ENCODE results near the gene MCC. TPM values are rescaled to one million over a fixed set of nuclear protein-coding genes. Genes with fewer than 3 reads are reported as not detected.
A peak's percentile ranks its signal among the peaks of the same experiment; 100 is the strongest.

Gene MCC
- total and polyA plus RNA-seq, 7 donors = 1.4 to 13.8 (median 4.4) TPM

DNA sequence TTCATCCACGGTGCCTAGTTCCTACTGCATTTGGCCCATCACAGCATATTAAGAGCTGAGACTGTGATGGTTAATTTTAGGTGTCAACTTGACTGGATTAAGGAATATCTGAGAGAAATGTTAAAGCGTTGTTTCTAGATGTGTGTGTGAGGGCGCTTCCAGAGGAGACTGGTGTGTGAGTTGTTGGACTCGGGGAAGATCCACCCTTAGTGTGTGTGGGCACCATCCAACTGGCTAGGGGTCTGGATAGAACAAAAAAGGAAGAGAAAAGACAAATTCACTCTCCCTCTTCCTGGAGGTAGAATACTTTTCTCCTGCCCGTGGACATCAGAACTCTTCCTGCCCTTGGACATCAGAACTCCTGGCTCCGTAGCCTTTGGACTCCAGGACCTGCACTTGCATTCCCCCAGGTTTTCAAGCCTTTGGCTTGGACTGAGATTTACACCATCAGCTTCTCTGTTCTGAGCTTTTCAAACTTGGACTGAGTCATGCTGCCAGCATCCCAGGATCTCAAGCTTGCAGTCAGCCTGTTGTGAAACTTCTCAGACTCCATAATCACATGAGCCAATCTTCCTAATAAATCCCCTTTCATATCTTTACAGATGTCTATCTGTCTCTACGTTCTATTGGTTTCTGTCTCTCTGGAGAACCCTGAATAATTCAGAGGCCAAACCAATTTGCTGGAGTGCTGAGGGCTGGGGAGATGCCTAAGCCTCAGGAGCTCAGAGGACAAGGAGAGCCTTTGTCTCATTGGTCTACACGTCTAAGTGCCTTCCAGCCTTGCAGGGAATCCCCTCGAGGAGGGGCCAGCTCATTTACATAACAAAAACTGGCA lies 347.2 kb downstream of the MCC start:
- Histone ChIP-seq H3K4me1 (no peaks in the 10 kb centered on the region), H3K27me3 (ENCODE audit: insufficient read depth in 3 of 3, low read length in 2 of 3) (no peaks in the 10 kb centered on the region), H3K4me3 (no peak overlapping the region), H3K27ac (no peak overlapping the region), H3K9me3 (no peaks in the 10 kb centered on the region), H3K36me3 (ENCODE audit: insufficient read depth in 1 of 2, low read depth in 1 of 2) (no peaks in the 10 kb centered on the region)
- peak; percentile 51 to 86 (median 78) for ATAC-seq
- intact Hi-C loops (cut with DNase I) = no loop called here
- DNase-seq = peak; percentile 35 to 65
- TF ChIP-seq, protein P1, sequence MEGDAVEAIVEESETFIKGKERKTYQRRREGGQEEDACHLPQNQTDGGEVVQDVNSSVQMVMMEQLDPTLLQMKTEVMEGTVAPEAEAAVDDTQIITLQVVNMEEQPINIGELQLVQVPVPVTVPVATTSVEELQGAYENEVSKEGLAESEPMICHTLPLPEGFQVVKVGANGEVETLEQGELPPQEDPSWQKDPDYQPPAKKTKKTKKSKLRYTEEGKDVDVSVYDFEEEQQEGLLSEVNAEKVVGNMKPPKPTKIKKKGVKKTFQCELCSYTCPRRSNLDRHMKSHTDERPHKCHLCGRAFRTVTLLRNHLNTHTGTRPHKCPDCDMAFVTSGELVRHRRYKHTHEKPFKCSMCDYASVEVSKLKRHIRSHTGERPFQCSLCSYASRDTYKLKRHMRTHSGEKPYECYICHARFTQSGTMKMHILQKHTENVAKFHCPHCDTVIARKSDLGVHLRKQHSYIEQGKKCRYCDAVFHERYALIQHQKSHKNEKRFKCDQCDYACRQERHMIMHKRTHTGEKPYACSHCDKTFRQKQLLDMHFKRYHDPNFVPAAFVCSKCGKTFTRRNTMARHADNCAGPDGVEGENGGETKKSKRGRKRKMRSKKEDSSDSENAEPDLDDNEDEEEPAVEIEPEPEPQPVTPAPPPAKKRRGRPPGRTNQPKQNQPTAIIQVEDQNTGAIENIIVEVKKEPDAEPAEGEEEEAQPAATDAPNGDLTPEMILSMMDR (IDR thresholded peaks at IDR 0.05) = no peak
- WGBS, 3 donors = 53 to 64% (median 53%) methylated on average over 9 of the region's 9 CpGs

DNA sequence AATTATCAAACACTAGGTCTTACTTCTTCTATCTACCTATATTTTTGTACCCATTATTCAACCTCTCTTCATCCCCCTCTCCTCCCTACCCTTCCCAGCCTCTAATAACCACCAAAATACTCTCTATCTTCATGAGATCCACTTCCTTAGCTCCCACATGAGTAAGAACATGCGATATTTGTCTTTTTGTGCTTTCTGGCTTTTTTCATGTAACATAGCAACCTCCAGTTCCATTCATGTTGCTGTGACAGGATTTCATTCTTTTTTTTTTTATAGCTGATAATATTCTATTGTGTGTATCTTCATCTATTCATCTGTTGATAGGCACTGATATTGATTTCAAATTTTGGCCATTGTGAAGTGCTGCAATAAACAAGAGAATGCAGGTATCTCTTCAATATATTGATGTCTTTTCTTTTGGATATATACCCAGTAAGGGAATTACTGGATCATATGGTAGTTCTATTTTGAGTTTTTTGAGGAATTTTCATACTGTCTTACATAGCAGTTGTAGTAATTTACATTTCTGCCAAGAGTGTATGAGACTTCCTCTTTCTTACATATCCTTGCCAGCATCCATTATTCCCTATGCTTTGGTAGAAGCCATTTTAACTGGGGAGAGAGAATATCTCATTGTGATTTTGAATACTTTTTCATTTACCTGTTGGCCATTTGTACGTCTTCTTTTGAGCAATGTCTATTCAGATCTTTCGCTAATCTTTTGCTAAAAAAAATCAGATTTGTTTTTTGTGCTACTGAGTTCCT lies 354.9 kb downstream of the MCC start:
- intact Hi-C loops (cut with DNase I) = no loop called here
- TF ChIP-seq, protein P1 (IDR thresholded peaks at IDR 0.05) = no peak
- Histone ChIP-seq H3K27me3 (ENCODE audit: insufficient read depth in 3 of 3, low read length in 2 of 3) (no peaks in the 10 kb centered on the region), H3K27ac (no peak overlapping the region), H3K9me3 (no peaks in the 10 kb centered on the region), H3K36me3 (ENCODE audit: insufficient read depth in 1 of 2, low read depth in 1 of 2) (no peaks in the 10 kb centered on the region), H3K4me3 (no peak overlapping the region), H3K4me1 (no peaks in the 10 kb centered on the region)
- WGBS, 3 donors = 92 to 98% (median 93%) methylated on average over 3 of the region's 3 CpGs
- DNase-seq (no peak), ATAC-seq (no peak)

DNA sequence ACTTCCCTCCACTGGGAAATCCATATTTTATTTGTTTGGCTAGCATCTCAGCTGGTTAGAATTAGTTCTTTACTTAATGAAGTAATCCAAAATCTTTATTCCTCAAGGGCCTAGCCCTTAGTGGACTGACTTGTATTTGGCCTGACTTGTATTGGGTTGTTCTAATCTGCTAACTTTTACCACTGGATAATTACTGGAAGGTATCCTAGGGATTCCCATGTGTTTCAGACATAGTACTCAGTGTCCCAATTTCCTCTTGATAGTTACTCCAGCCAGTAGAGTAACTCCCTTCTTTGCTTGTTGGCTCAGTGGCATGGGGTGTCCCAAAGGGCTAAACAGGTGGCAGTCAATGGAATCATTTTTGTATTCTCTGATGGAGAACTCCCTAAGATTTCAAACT lies 355.7 kb downstream of the MCC start:
- intact Hi-C loops (cut with DNase I) = no loop called here
- peak in 1 of 2 donors; percentile 56 for DNase-seq
- H3K27me3 ChIP-seq (ENCODE audit: insufficient read depth in 3 of 3, low read length in 2 of 3) = no peaks in the 10 kb centered on the region
- H3K9me3 ChIP-seq = no peaks in the 10 kb centered on the region
- TF ChIP-seq, protein P1 (IDR thresholded peaks at IDR 0.05) = no peak
- H3K36me3 ChIP-seq (ENCODE audit: insufficient read depth in 1 of 2, low read depth in 1 of 2) = no peaks in the 10 kb centered on the region
- no peaks in the 10 kb centered on the region for H3K4me1 ChIP-seq
- no peak overlapping the region for H3K4me3 ChIP-seq
- no peak overlapping the region for H3K27ac ChIP-seq
- peak in 2 of 4 donors; percentile 50 for ATAC-seq

DNA sequence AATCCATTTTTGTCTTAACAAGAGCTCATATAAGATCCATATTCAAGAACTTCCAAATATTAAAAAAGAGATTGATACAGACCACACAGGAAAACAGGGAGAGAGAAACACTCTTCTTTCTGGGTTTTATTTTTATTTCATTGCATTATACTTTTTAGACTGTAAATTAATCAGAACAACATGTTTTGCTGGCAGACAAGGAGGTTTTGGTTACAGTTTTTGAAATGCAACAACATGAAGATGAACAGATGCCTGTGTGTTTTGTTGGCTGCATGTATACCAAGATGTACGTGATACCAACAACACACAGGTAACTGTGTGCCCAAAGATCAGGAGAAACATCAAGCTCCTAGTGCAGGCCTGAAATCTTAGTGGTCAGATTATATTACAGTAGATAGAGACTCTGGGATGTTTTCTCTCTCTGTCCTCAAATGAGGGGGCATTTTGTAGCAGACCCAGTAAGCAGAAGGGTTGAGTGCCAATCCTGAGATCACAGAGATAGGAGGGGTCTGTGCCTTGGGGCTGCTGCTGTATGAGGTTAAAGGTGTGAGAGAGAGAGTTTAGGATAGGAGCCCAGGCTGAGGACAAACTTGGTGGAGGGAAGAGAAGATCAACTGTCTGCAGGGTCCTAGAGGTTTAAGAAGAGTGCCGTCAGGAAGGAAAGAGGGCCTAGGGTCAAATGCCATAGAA lies 359.5 kb downstream of the MCC start:
- no peak overlapping the region for H3K27ac ChIP-seq

More for the DNA sequence above, 359.5 kb downstream of the MCC start:
- no peaks in the 10 kb centered on the region for H3K9me3 ChIP-seq
- ATAC-seq (no peak), DNase-seq (no peak)
- no peaks in the 10 kb centered on the region for H3K4me1 ChIP-seq
- TF ChIP-seq, protein P1 (IDR thresholded peaks at IDR 0.05) = no peak
- 30 to 39% (median 33%) methylated on average over 2 of the region's 2 CpGs for WGBS, 3 donors
- H3K27me3 ChIP-seq (ENCODE audit: insufficient read depth in 3 of 3, low read length in 2 of 3) = no peaks in the 10 kb centered on the region
- H3K4me3 ChIP-seq = no peak overlapping the region
- intact Hi-C loops (cut with DNase I) = no loop called here
- no peaks in the 10 kb centered on the region for H3K36me3 ChIP-seq (ENCODE audit: insufficient read depth in 1 of 2, low read depth in 1 of 2)

Data from psoas muscle (tissue), 8 donors.